ENCODE data around the gene ISM1.

DNA sequence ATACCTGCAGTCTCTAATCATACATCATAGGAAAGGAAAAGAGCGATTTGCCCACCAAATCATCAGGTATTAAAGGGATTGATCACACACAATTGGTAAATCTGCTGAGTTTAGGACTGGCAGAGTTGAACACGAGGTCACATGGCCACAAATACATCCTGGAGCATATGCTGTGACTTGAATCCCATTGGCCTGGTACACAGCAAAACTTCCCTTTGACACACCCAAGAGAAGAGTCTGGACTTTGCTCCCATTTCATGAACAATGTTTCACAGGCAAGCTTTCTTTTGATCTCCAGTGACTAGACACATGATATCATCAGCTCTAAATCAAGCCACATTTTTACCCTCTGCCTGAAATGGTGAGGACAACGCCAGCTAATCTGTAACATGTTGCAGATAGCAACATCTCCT, 117.9 kb downstream of the ISM1 start:
- TF ChIP-seq, protein P1, sequence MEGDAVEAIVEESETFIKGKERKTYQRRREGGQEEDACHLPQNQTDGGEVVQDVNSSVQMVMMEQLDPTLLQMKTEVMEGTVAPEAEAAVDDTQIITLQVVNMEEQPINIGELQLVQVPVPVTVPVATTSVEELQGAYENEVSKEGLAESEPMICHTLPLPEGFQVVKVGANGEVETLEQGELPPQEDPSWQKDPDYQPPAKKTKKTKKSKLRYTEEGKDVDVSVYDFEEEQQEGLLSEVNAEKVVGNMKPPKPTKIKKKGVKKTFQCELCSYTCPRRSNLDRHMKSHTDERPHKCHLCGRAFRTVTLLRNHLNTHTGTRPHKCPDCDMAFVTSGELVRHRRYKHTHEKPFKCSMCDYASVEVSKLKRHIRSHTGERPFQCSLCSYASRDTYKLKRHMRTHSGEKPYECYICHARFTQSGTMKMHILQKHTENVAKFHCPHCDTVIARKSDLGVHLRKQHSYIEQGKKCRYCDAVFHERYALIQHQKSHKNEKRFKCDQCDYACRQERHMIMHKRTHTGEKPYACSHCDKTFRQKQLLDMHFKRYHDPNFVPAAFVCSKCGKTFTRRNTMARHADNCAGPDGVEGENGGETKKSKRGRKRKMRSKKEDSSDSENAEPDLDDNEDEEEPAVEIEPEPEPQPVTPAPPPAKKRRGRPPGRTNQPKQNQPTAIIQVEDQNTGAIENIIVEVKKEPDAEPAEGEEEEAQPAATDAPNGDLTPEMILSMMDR (IDR thresholded peaks at IDR 0.05), result no peak
- TF ChIP-seq POLR2A (IDR thresholded peaks at IDR 0.05), result no peak
